Fibroblast of villous mesenchyme (primary cell): ENCODE data around the gene ASNSD1. TPM values are rescaled to one million over a fixed set of nuclear protein-coding genes. Genes with fewer than 3 reads are reported as not detected.
"Not testable (repeated sequence)": the region's sequence is repeated elsewhere in the genome, so short reads cannot be mapped to it uniquely, and the experiment has no call there.

Experiments used
- DNase-seq: peaks from one replicate; pipeline ENCODE4 v3.0.0-alpha.2; 2010; ENCODE audit warnings: low read depth
- H3K4me3 ChIP-seq: 2 replicates; pipeline ENCODE4 v1.5.1; 2011; ENCODE audit warnings: low read depth, mild to moderate bottlenecking, low read length
- CTCF ChIP-seq: IDR thresholded peaks from 2 replicates; pipeline ENCODE4 v1.5.1; 2012; ENCODE audit warnings: low read depth, mild to moderate bottlenecking, low read length; ENCODE audit not compliant: insufficient read depth
- total RNA-seq: library from RNA; depleted of rRNA; stranded (reverse); fragments of >200 nt; gene quantifications from 2 replicates; pipeline ENCODE4 v1.2.3, GENCODE V29; 2012

ASNSD1 gene
- total RNA-seq, 1 donor, result 69.1 TPM

DNA sequence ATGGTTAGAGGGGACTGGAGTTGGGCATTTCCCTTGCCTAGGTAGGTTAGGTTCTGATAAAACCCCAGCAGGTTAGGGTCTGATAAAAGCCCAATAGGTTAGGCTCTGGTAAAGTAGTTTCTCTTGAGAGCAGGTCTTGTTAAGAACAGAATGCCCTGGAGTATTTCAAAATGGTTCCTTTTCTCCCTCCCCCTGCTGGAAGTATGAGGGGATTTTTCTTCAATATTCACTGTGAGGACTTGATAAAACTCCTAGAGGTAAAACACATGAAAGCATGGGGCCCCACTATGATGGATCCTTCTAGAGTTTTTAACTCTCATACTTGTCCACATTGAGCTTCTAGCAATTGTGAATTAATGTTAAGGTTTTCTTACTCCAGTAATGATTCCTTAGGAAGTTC lies 40.8 kb downstream of the ASNSD1 start:
- TF ChIP-seq CTCF, result peak; percentile 40
- peak; percentile 20 for DNase-seq

GRCh38 chr2:189709501-189710221 lies 48.4 kb downstream of the ASNSD1 start:
- no peak overlapping the region for H3K4me3 ChIP-seq
- DNase-seq, result no peak
- TF ChIP-seq CTCF, result no peak

More for the DNA sequence above, 40.8 kb downstream of the ASNSD1 start:
- H3K4me3 ChIP-seq, result no peak overlapping the region

GRCh38 chr2:189717593-189717992 lies 56.3 kb downstream of the ASNSD1 start:
- not testable (repeated sequence) for H3K4me3 ChIP-seq, DNase-seq

- DNase-seq, result no peak
- no peak for TF ChIP-seq CTCF
Observed at GRCh38 chr2:189719571-189719970, 58.3 kb downstream of the ASNSD1 start.

More at GRCh38 chr2:189719571-189719970, 58.3 kb downstream of the ASNSD1 start:
- no peak overlapping the region for H3K4me3 ChIP-seq

Other genes starting within 250 kb of the ASNSD1 start
- 34.5 and 47.5 TPM in 2 replicates for gene WDR75, start 220.0 kb upstream of the ASNSD1 start, total RNA-seq
- 7.7 and 19.4 TPM in 2 replicates for gene SLC40A1, start 80.7 kb upstream of the ASNSD1 start, total RNA-seq
- 5.6 and 7.1 TPM in 2 replicates for gene ANKAR, start 13.2 kb downstream of the ASNSD1 start, total RNA-seq
- gene OSGEPL1, start 101.3 kb downstream of the ASNSD1 start, total RNA-seq, result 7.4 and 12.5 TPM in 2 replicates
- gene ORMDL1, start 122.9 kb downstream of the ASNSD1 start, total RNA-seq, result 32.9 and 57.4 TPM in 2 replicates
- 19.3 and 40.2 TPM in 2 replicates for gene PMS1, start 123.0 kb downstream of the ASNSD1 start, total RNA-seq